OCI-LY3 (cell line): ENCODE data around the gene SBK2.

Experiments used
- CTCF ChIP-seq: fragments of 200-600, 300-600 bp; sonication (generic); IDR thresholded peaks from 2 replicates; pipeline ENCODE4 v1.5.1; 2014; ENCODE audit warnings: antibody characterized with exemption, low read length, low read depth
- EZH2phosphoT487 ChIP-seq: fragments of 200-600 bp; shearing (Covaris generic); IDR thresholded peaks from 2 replicates; pipeline ENCODE4 v1.6.1; 2018; ENCODE audit warnings: antibody characterized with exemption, mixed run types, low read depth

GRCh38 chr19:55576746-55577145 lies 39.8 kb upstream of the SBK2 start:
- TF ChIP-seq CTCF, result no peak
- no peak for TF ChIP-seq EZH2phosphoT487
